Umbilical cord (tissue), 2 donors: Measurements from ENCODE around the gene STAG1. TPM values are rescaled to one million over a fixed set of nuclear protein-coding genes. Genes with fewer than 3 reads are reported as not detected.
"Not testable (repeated sequence)": the region's sequence is repeated elsewhere in the genome, so short reads cannot be mapped to it uniquely, and the experiment has no call there.

ENCODE experiments used
- DNase-seq: peaks from one replicate; pipeline ENCODE4 v3.0.0-alpha.2; 2015; ENCODE audit warnings: low spot score
- total RNA-seq: library from RNA; depleted of rRNA; stranded (reverse); fragments of >200 nt; gene quantifications from one replicate; pipeline ENCODE4 v1.2.3, GENCODE V29; 2014; ENCODE audit warnings: low replicate concordance; ENCODE audit not compliant: insufficient read depth

STAG1 gene
- total RNA-seq, 1 donor from 2014 or later = 88.4 TPM

DNA sequence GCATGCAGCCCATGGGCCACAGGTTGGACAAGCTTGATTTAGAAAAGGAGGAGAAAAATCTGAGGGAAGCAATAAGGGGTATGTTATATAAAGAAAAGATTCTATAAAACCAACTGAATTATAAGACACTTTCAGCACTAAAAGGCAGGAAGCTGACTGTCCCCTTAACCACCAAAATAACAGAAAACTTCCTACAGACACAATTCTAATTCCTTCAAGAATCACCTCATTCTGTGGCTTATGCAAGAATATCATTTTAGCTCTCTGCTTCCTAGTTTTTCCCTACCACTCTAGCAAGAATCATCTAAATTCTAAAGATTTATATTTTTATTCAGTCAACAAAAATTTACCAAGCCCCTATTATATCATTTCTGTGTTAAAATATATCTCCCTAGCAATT lies 6.3 kb downstream of the STAG1 start:
- DNase-seq = no peak

DNA sequence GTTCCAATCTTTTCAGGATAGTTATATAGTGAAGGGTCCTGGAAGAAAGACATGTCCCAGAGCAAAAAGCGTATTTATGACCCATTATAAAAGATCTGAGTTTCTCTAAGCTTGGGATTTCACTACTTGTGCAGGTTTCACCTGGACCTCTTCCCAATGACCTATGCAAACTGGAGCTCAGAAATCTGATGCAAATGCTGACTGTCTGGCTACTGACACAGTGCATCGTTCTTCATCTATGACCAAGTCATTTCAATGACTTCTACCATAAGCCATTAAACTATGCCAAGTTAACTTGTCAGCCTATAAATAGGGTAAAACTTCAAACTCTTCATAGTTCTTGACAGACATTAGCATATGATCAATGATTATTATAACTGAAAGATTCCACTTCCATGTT lies 11.1 kb downstream of the STAG1 start:
- no peak for DNase-seq

DNA sequence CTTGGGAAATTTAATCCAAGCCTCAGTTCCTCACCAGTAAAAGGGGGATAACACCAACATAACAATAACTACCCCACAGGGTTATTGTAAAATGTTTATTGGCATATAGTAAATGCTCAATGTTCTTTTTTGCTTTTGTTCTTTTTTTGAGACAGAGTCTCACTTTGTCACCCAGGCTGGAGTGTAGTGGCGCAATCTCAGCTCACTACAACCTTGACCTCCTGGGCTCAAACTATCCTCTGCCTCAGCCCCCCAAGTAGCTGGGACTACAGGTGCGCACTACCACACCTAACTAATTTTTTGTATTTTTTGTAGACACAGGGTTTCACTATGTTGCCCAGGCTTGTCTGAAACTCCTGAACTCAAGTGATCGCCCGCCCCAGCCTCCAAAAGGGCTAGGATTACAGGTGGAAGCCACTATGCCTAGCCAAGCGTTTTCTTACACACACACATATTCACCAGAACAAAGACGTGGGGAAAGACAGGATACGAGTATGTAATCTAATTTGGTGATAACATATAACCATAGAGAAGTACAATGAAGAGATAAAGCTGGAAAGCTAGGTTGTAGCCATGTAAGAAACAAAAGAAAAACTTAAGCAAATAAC lies 11.7 kb downstream of the STAG1 start:
- DNase-seq = no peak

DNA sequence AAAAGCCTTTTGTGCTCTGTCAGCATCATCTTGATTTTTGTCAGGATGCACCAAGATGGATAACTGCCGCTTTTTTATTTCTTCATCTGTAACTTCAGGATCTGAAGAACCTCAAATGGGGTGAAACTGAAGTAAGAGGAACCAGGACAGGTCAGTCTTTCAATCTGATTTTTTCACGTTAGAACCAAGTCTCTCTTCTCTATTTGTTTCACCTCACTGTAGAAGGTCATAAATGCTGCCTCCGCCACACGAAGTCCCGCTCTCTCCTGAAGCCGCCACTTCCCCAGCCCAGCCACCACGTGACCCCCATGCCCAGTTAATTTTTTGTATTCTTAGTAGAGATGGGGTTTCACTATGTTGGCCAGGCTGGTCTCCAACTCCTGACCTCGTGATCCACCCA lies 15.2 kb downstream of the STAG1 start:
- DNase-seq = not testable (repeated sequence)

DNA sequence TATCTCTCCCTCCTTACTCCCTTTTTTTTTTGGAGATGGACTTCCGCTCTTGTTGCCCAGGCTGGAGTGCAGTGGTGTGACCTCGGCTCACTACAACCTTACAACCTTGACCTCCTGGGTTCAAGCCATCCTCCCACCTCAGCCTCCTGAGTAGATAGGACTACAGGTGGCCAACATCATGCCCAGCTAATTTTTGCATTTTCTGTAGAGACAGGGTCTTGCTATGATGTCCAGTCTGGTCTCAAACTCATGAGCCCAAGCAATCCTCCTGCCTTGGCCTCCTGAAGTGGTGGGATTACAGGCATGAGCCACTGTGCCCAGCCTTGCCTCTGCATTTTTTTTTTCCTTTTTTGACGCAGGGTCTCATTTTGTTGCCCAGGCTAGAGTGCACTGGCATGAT lies 17.1 kb downstream of the STAG1 start:
- no peak for DNase-seq

DNA sequence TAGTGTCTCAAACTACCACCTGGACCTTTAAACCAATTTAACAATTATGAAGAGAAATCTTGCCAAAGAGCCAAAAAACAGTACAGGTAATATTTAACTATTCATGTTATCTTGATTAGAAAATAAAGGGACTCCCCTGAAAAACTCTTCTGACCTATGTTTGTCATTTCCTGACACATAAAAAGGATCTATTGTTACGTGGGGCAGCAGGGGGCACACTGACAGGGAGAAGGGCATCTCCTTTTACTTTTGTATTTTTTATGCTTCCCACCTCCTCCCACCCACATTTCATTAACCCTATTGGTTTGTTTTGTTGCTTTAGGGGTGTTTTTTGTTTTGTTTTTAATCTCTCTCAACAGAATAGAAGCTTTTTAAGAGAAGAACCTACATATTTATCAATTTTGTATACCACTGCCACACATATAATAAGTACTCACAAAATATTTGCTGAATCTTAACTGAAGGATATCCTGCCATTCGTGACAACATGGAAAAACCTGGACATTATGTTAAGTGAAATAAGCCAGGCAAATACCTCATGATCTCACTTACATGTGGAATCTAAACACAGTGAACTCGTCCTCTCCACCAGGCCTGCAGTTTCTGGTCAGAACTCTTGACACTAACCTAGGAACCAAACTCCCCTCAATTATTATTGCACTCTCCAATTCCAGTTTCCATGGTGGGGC lies 17.7 kb downstream of the STAG1 start:
- DNase-seq = no peak

DNA sequence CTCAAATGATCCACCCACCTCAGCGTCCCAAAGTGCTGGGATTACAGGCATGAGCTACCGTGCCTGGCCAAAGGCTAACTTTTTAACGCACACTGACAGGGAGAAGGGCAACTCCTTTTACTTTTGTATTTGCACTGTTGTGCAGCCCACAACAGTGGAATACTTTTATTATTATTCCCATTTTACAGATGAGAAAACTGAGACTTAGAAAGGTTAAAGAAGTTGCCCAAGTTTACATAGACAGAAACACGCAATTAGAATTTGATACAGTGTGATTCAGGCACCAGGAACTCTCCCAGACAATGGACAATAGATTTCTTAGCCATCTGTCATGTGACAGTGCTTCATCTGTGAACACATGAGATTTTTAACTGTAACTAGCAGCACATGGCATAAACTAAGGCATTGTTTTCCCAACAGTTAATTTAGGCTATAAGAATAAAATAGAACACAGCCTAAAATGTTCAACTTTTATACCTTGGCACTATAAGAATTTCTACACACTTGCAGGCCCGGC lies 18.8 kb downstream of the STAG1 start:
- no peak for DNase-seq

DNA sequence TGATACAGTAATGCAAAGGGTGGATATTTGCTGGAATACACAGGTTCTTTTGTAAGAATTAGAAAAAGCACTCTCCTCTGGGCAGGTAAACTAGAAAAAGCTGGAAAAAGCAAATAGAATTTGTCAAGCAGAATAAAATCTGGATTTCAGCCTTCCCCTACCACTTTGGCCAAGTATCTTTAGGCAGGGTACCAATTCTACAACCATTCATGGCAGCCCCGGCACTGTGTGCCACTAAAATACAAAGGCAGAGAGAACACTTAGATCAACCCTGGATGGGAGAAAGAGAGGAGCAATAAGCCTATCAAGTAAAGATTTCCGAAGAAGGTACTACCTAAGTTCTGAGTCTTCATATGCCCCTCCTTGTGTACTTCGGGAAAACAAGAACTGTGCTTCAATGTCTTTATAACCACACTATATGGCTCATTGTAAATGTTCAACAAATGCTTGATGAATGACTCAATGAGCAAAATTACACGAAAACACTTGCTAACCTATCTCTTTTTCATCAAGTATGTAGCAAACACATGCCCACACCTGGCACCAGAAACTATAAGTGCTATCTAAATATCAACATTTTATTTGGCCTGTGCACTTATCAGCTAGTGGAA lies 20.8 kb downstream of the STAG1 start:
- no peak for DNase-seq

DNA sequence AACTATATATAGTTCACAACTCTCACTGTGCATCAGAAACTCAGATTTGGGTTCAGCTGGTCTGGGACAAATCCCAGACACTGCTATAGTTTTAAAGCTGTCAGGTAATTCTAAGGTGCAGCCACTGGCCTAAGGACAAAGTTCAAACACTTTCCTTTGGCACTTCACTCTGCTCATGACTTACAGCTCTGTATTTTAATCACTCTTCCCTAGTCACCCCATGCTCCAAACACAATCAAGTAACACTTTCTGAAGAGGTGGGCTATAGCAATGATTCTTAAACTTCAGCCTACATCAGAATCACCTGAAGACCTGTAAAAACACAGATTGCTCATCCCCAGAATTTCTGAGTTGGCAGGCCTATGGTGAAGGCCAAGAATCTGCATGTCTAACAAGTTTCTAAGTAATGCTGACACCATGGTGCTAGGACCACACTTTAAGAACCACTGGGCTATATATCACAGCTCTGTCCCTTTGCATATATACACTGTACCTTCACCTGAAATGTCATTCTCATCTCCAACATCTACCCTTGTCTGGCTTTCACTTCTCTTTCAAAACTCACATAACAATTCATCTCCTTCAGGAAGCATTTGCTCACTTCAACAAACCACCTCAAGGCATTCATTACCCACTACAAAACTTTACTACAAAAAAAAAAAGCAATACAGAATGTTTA lies 21.4 kb downstream of the STAG1 start:
- no peak for DNase-seq

DNA sequence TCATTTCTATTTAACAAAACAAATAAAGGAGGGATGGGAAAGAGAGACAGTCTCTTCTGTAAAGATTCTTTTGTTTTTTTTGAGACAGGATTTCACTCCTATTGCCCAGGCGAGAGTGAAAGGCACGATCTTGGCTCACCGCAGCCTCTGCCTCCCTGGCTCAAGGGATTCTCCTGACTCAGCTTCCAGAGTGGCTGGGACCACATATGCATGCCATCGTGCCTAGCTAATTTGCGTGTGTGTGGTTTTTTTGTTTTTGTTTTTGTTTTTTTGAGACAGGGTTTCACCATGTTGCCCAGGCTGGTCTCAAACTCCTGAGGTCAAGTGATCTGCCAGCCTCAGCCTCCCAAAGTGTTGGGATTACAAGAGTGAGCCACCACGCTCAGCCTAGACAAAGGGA lies 23.3 kb downstream of the STAG1 start:
- DNase-seq = peak; percentile 24

DNA sequence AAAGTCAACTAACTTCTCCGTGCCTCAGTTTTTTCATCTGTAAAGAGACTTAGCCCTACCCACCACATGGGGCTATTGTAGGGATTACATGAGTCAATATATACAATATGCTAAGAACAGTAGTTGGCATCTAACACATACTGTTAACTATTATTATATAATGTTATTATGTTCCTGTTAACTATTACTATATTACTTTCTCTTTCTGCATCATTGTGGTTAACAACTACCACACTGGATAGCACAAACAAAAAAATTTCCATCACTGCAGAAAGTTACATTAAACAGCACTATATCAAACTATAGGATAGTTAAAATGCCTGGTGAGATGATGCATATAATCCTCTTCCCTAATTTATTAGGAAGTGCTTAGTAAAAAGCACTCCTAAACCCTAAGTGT lies 23.7 kb downstream of the STAG1 start:
- DNase-seq = no peak

DNA sequence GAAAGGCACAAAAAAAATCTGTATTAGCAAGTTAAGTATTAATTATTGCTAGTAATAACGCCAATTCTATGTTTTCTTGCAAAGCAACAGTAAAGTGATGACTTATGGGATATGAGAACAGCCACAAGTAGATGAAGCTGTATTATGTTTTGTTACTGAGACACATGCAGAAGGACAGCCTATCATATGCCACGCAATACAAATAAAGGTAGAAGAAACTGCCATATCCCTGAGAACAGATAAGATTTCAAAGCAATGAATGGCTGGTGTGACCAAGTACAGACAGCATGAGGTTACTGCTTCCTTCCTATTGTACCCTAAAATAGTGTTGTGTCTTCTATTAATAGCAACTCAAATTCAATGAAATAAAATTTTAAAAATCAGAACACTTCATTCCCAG lies 26.7 kb downstream of the STAG1 start:
- DNase-seq = no peak

DNA sequence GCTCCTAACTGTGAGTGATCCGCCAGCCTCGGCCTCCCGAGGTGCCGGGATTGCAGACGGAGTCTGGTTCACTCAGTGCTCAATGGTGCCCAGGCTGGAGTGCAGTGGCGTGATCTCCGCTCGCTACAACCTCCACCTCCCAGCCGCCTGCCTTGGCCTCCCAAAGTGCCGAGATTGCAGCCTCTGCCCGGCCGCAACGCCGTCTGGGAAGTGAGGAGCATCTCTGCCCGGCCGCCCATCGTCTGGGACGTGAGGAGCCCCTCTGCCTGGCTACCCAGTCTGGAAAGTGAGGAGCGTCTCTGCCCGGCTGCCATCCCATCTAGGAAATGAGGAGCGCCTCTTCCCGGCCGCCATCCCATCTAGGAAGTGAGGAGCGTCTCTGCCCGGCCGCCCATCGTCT lies 29.3 kb downstream of the STAG1 start:
- DNase-seq = not testable (repeated sequence)

DNA sequence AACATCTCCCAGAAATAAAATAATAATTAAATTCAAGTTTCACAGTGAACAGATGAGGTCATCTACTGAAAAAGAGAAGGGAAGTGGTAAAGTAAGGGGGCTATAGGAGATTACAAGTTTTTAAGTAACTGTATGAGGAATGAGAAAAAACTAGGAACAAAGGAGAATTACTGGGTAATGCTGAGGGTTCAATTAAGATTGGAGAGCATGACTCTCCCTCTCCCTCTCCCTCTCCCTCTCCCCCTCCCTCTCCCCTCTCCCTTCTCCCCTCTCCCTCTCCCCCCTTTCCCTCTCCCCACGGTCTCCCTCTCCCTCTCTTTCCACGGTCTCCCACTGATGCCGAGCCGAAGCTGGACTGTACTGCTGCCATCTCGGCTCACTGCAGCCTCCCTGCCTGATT lies 29.8 kb downstream of the STAG1 start:
- not testable (repeated sequence) for DNase-seq

DNA sequence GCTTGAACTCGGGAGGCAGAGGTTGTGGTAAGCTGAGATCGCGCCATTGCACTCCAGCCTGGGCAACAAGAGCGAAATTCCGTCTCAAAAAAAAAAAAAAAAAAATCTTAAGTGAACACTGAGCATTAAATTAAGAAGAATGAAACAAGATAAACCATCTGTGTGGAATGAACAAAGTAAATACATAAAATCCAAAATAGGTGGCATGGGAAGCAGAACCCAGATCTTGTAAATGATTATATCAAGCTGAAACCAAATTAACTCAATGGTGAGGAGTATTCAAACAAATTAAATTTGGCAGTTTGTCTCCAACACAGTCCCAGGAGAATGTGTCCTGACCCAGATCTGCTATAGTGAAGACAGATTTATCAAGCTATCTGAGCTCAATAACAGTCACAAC lies 32.1 kb downstream of the STAG1 start:
- no peak for DNase-seq

DNA sequence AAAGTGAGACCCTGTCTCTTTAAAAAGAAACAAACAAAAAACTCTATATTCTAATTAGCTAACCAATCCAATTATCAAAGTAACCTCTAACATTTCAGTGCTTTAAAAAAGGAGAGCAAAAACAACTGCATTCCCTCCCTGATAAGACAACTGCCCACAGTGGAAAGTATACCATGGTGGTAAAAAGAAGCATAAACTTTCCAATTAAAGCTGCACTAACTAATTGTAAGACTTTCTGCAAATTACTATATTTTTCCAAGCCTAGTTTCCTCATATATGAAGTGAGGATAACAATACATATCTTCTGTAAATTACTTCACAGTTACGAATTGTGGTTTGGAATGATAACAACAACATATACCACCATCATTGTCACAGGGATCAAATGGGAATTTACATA lies 35.5 kb downstream of the STAG1 start:
- DNase-seq = no peak

DNA sequence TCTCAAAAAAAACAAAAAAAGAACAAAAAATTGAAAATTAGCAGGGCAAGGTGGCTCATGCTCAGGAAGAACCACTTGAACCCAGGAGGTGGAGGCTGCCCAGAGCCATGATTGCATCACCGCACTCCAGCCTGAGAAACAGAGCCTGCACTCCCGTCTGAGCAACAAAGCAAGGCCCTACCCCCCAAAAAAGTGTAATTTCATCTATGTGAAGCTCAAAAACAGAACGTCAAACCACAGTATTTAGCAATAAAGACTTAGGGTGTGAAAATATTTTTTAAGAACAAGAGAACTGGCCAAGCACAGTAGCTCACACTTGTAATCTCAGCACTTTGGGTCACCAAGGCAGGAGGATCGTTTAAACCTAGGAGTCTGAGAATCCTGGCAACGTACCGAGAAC lies 38.2 kb downstream of the STAG1 start:
- DNase-seq = no peak

DNA sequence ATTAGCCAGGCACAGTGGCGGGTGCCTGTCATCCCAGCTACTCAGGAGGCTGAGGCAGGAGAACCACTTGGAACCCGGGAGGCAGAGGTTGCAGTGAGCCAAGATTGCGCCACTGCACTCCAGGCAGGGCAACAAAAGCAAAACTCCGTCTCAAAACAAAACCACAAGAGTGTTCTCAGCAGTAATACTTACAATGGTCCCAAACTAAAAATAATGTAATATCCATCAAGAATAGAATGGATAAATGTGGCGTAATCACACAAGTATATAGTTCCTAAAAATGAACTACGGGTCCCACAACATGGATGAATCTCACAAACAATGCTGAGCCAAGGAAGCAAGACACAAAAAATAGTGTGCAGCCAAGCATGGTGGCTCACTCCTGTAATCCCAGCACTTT lies 39.2 kb downstream of the STAG1 start:
- DNase-seq = no peak

DNA sequence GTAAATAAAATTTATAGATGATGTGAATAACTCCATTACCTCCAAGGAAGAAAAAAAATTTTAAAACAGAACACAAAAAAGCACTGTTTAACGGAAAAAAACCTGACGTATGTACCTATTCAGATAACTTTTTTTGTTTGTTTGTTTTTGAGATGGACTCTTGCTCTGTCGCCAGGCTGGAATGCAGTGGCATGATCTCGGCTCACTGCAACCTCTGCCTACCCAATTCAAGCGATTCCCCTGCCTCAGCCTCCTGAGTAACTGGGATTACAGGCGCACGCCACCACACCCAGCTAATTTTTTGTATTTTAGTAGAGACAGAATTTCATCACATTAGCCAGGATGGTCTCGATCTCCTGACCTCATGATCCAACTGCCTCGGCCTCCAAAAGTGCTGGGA lies 40.3 kb downstream of the STAG1 start:
- DNase-seq = not testable (repeated sequence)

DNA sequence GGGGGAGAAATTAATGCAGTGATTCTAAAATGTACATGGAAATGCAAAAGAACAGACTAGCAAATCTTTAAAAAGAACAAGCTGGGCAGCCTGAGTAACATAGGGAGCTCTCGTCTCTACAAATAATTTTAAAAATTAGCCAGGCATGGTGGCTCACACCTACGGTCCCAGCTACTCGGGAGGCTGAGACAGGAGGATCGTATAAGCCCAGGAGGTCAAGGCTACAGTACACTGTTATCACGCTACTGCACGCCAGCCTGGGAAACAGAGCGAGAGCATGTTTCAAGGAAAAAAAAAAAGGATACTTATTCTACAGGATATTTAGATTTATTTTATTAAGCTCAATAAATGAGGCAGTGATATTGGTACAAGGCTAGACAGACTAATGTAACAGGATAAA lies 40.9 kb downstream of the STAG1 start:
- DNase-seq = no peak

DNA sequence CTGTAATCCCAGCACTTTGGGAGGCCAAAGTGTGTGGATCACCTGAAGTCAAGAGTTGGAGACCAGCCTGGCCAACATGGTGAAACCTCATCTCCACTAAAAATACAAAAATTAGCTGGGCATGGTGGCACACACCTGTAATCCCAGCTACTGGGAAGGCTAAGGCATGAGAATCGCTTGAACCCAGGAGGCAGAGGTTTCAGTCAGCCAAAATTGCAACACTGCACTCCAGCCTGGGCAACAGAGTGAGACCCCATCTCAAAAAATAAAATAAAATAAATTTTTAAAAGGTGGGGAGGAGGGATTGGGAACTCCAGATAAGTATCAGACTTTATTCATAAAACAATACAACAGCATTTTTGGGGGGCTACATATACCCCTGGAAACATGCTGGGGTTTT lies 42.4 kb downstream of the STAG1 start:
- not testable (repeated sequence) for DNase-seq

DNA sequence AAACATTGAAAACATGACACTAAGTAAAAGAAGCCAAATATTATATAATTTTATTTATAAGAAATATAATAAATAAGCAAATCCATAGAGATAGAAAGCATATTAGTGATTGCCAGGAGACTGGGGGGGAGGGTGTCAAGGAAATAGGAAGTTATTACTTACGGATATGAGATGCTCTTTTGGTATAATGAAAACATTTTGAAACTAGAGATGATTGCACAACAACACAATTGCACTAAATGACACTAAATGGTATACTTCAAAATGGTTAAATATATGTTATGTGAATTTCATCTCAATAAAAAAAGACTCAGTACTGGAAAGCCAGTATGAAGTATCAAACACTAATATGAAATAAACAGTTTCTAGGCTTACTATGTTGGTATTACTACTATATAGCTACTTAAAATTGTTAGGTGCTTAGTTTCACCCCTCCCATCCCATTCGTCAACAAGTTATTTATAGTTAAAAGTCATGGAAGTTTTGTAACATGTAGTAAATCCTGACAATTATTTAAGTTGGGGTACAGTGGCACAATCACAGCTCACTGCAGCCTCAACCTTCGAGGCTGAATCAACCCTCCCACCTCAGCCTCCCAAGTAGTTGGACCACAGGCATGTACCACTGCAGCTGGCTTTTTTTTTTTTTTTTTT lies 43.7 kb downstream of the STAG1 start:
- no peak for DNase-seq
